Stimulated activated CD8-positive, alpha-beta memory T cell treated with anti-CD3 and anti-CD28 coated beads, Interleukin-7, amount 100 ng/mL, for 1 hour (primary cell): ENCODE results near the gene NDUFC2.
"Not testable (repeated sequence)": the region's sequence is repeated elsewhere in the genome, so short reads cannot be mapped to it uniquely, and the experiment has no call there.

Experiments used
- DNase-seq, 2 donors: peaks; one replicate each; pipeline ENCODE4 v3.0.0-alpha.2; 2020; ENCODE audit warnings: low read depth in 2 of 2

Gene NDUFC2

GRCh38 chr11:78030429-78031325 lies 49.0 kb downstream of the NDUFC2 start:
- DNase-seq, result no peak

- not testable (repeated sequence) for DNase-seq
Observed at GRCh38 chr11:78028423-78028822, 51.2 kb downstream of the NDUFC2 start.

GRCh38 chr11:78027759-78028158 lies 51.9 kb downstream of the NDUFC2 start:
- DNase-seq, result no peak

GRCh38 chr11:78025378-78025777 lies 54.3 kb downstream of the NDUFC2 start:
- DNase-seq, result no peak

GRCh38 chr11:78023426-78023825 lies 56.2 kb downstream of the NDUFC2 start:
- DNase-seq, result no peak

- no peak for DNase-seq
Observed at GRCh38 chr11:78022397-78023396, 57.0 kb downstream of the NDUFC2 start, which contains the start of gene KCTD14. TSS of gene KCTD14 (minus strand) at chr11:78023276. CDS start at chr11:78023249, 27 bp downstream.

GRCh38 chr11:78021611-78022010 lies 58.1 kb downstream of the NDUFC2 start:
- DNase-seq, result no peak

GRCh38 chr11:78020246-78020645 lies 59.4 kb downstream of the NDUFC2 start:
- DNase-seq, result no peak

- no peak for DNase-seq
Observed at GRCh38 chr11:78019808-78020207, 59.9 kb downstream of the NDUFC2 start.
